ENCODE data around the gene APOL1. TPM values are rescaled to one million over a fixed set of nuclear protein-coding genes. Genes with fewer than 3 reads are reported as not detected.
A peak's percentile ranks its signal among the peaks of the same experiment; 100 is the strongest.
"Not testable (repeated sequence)": the region's sequence is repeated elsewhere in the genome, so short reads cannot be mapped to it uniquely, and the experiment has no call there.

The APOL1 gene
- total and polyA plus RNA-seq, 2 donors (not counting 1 experiment from before 2014, with no cell fraction given) = 40.0 to 80.3 TPM

GRCh38 chr22:36251979-36252608 lies 839 bp upstream of the APOL1 start:
- not testable (repeated sequence) for H3K4me3 ChIP-seq (replicated peaks in 1 of 4; ENCODE audit: control extremely low read depth in 1 of 4, insufficient read depth in 1 of 4, low read depth in 3 of 4, low read length in 4 of 4); H3K4me1 ChIP-seq (ENCODE audit: control insufficient read depth, extremely low read depth, insufficient read depth, low read length); H2AFZ ChIP-seq (ENCODE audit: low read length); H3K9me3 ChIP-seq (ENCODE audit: control insufficient read depth, insufficient read depth, low read depth, low read length); H3K79me2 ChIP-seq (ENCODE audit: control insufficient read depth, insufficient read depth, low read length); DNase-seq (ENCODE audit: low read depth in 2 of 2); H3K4me2 ChIP-seq (ENCODE audit: extremely low read depth, insufficient read depth, low read length); H3K36me3 ChIP-seq (ENCODE audit: control insufficient read depth, insufficient read depth, low read length); H4K20me1 ChIP-seq (ENCODE audit: control insufficient read depth, extremely low read depth, insufficient read depth, low read length); H3K9ac ChIP-seq (ENCODE audit: insufficient read depth, low read length); H3K27me3 ChIP-seq (ENCODE audit: control insufficient read depth, insufficient read depth, low read length); H3K27ac ChIP-seq (ENCODE audit: insufficient read depth, low read length)

GRCh38 chr22:36253523-36254490 lies 874 bp downstream of the APOL1 start:
- Histone ChIP-seq H2AFZ (ENCODE audit: low read length) (no peak overlapping the region), H3K4me2 (ENCODE audit: extremely low read depth, insufficient read depth, low read length) (peak overlapping the region; percentile 85), H3K27ac (ENCODE audit: insufficient read depth, low read length) (peak overlapping the region; percentile 64), H3K79me2 (ENCODE audit: control insufficient read depth, insufficient read depth, low read length) (peaks cover 2% of the 10 kb centered on the region), H3K9me3 (ENCODE audit: control insufficient read depth, insufficient read depth, low read depth, low read length) (no peaks in the 10 kb centered on the region), H3K36me3 (ENCODE audit: control insufficient read depth, insufficient read depth, low read length) (no peaks in the 10 kb centered on the region), H3K4me3 (replicated peaks in 1 of 4; ENCODE audit: control extremely low read depth in 1 of 4, insufficient read depth in 1 of 4, low read depth in 3 of 4, low read length in 4 of 4) (peak overlapping the region; percentile 41 to 64 (median 46)), H3K27me3 (ENCODE audit: control insufficient read depth, insufficient read depth, low read length) (no peaks in the 10 kb centered on the region), H3K9ac (ENCODE audit: insufficient read depth, low read length) (peak overlapping the region; percentile 28), H4K20me1 (ENCODE audit: control insufficient read depth, extremely low read depth, insufficient read depth, low read length) (no peaks in the 10 kb centered on the region), H3K4me1 (ENCODE audit: control insufficient read depth, extremely low read depth, insufficient read depth, low read length) (peaks cover 10% of the 10 kb centered on the region)
- peak in 1 of 2 donors; percentile 47 for DNase-seq (ENCODE audit: low read depth in 2 of 2)
- TF ChIP-seq EZH2 (IDR thresholded peaks at IDR 0.05; ENCODE audit: low read length, missing control alignments) (no peak), CTCF (conservative IDR thresholded peaks at IDR 0.05 in 1 of 2, IDR thresholded peaks at IDR 0.05 in 1 of 2; ENCODE audit: low read depth in 1 of 2, low read length in 2 of 2) (no peak)

DNA sequence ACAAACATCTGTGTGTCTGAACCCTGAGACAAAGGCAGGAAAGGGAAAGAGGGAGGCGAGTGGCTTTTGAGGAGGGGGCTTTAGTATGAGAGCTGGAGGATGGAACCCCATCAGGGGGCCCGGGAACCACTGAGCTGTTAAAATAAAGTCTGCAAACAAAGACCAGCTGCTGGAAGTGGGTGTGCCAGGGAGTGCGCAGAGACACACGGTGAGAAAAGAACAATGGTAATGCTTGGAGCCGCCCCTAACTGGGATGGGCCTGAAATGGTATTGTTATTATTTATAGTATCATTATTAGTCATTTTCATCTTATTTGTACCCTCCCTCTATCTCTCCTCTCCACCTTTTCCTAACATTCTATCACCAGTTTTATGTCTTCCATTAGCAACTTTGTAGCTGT lies 2.6 kb downstream of the APOL1 start:
- not testable (repeated sequence) for H2AFZ ChIP-seq (ENCODE audit: low read length); H3K36me3 ChIP-seq (ENCODE audit: control insufficient read depth, insufficient read depth, low read length); H3K9me3 ChIP-seq (ENCODE audit: control insufficient read depth, insufficient read depth, low read depth, low read length); H3K4me1 ChIP-seq (ENCODE audit: control insufficient read depth, extremely low read depth, insufficient read depth, low read length); H3K27me3 ChIP-seq (ENCODE audit: control insufficient read depth, insufficient read depth, low read length); H4K20me1 ChIP-seq (ENCODE audit: control insufficient read depth, extremely low read depth, insufficient read depth, low read length); DNase-seq (ENCODE audit: low read depth in 2 of 2); H3K4me2 ChIP-seq (ENCODE audit: extremely low read depth, insufficient read depth, low read length); H3K9ac ChIP-seq (ENCODE audit: insufficient read depth, low read length); H3K27ac ChIP-seq (ENCODE audit: insufficient read depth, low read length); H3K79me2 ChIP-seq (ENCODE audit: control insufficient read depth, insufficient read depth, low read length)
- H3K4me3 ChIP-seq (replicated peaks in 1 of 4; ENCODE audit: control extremely low read depth in 1 of 4, insufficient read depth in 1 of 4, low read depth in 3 of 4, low read length in 4 of 4) = peak overlapping the region in 1 of 4 experiments; percentile 32
